NCI-H2029 treated with DMSO at 0.1 percent for 48 hours (cell line): ENCODE data around the gene PRDM2.
"Not testable (repeated sequence)": the region's sequence is repeated elsewhere in the genome, so short reads cannot be mapped to it uniquely, and the experiment has no call there.

Experiments
- DNase-seq: peaks from one replicate; lab custom pipeline; 2025; lab: John Stamatoyannopoulos, UW

The PRDM2 gene

GRCh38 chr1:13700521-13701270 lies 708 bp downstream of the PRDM2 start:
- no peak for DNase-seq

GRCh38 chr1:13701271-13701640 lies 1.3 kb downstream of the PRDM2 start:
- no peak for DNase-seq

- DNase-seq: no peak
Measured at GRCh38 chr1:13702425-13703127, 2.6 kb downstream of the PRDM2 start.

GRCh38 chr1:13703128-13703513 lies 3.1 kb downstream of the PRDM2 start:
- DNase-seq: no peak

- DNase-seq: no peak
Measured at GRCh38 chr1:13703558-13704490, 3.8 kb downstream of the PRDM2 start.

GRCh38 chr1:13706046-13706445 lies 6.1 kb downstream of the PRDM2 start:
- DNase-seq: no peak

- no peak for DNase-seq
Measured at GRCh38 chr1:13707164-13707563, 7.2 kb downstream of the PRDM2 start.

- no peak for DNase-seq
Measured at GRCh38 chr1:13708380-13708982, 8.5 kb downstream of the PRDM2 start.

- no peak for DNase-seq
Measured at GRCh38 chr1:13710086-13710485, 10.1 kb downstream of the PRDM2 start.

GRCh38 chr1:13714851-13715250 lies 14.9 kb downstream of the PRDM2 start:
- DNase-seq: no peak

- DNase-seq: not testable (repeated sequence)
Measured at GRCh38 chr1:13715616-13716287, 15.8 kb downstream of the PRDM2 start.

GRCh38 chr1:13722808-13723360 lies 22.9 kb downstream of the PRDM2 start:
- DNase-seq: no peak

GRCh38 chr1:13723810-13724209 lies 23.8 kb downstream of the PRDM2 start:
- no peak for DNase-seq

GRCh38 chr1:13725714-13726175 lies 25.8 kb downstream of the PRDM2 start:
- no peak for DNase-seq

GRCh38 chr1:13728091-13728715 lies 28.2 kb downstream of the PRDM2 start:
- DNase-seq: no peak

- DNase-seq: no peak
Measured at GRCh38 chr1:13730291-13730690, 30.3 kb downstream of the PRDM2 start.

- DNase-seq: no peak
Measured at GRCh38 chr1:13730751-13731482, 30.9 kb downstream of the PRDM2 start.

GRCh38 chr1:13731897-13732296 lies 31.9 kb downstream of the PRDM2 start:
- DNase-seq: no peak

- DNase-seq: no peak
Measured at GRCh38 chr1:13732971-13733667, 33.1 kb downstream of the PRDM2 start.
